IMR-90 (cell line): ENCODE data around the gene CNNM2. TPM values are rescaled to one million over a fixed set of nuclear protein-coding genes. Genes with fewer than 3 reads are reported as not detected.

Source experiments
- ATAC-seq: fragments of 200-7000 bp; cut with Tn5 transposase; 2 replicates; pipeline ENCODE4 v1.9.1; 2020; ENCODE audit warnings: low read depth, mild to moderate bottlenecking, moderate library complexity
- BruUV-seq: library from RNA; stranded (reverse); fragments of 400-500 nt; replicated peaks from 2 replicates; lab custom pipeline; 2021; lab: Mats Ljungman, UMichigan
- CTCF ChIA-PET: fragments of 300-600 bp; formaldehyde crosslinking; extraction: SDS; loops from one replicate; lab custom pipeline; 2021; ENCODE audit warnings: antibody characterized with exemption; lab: Yijun Ruan, JAX
- POLR2A ChIA-PET: fragments of 300-600 bp; sonication (Branson Sonifier 250); formaldehyde crosslinking; loops from one replicate; lab custom pipeline; 2022; ENCODE audit warnings: antibody characterized with exemption; ENCODE audit not compliant: unreplicated experiment; lab: Charles Lee
- DNase-seq: peaks from one replicate; pipeline ENCODE4 v3.0.0; 2013
- H2AFZ ChIP-seq: replicated peaks from 2 replicates; pipeline ENCODE3; 2013; ENCODE audit warnings: low read length, mild to moderate bottlenecking; ENCODE audit not compliant: poor library complexity
- H2AK5ac ChIP-seq: 2 replicates; pipeline ENCODE4 v1.6.1; 2013; ENCODE audit warnings: low read depth, low read length, inconsistent platforms
- H2AK9ac ChIP-seq: replicated peaks from 2 replicates; pipeline ENCODE3; 2013; ENCODE audit warnings: mild to moderate bottlenecking, low read depth, low read length, moderate library complexity; ENCODE audit not compliant: poor library complexity
- H2BK120ac ChIP-seq: 2 replicates; pipeline ENCODE4 v1.6.1; 2013; ENCODE audit warnings: low read depth, low read length, inconsistent platforms
- H2BK15ac ChIP-seq: 3 replicates; pipeline ENCODE4 v1.6.1; 2013; ENCODE audit warnings: low read depth, low read length, inconsistent platforms
- H2BK20ac ChIP-seq: 2 replicates; pipeline ENCODE4 v1.6.1; 2013; ENCODE audit warnings: low read depth, mild to moderate bottlenecking, inconsistent platforms, low read length, moderate library complexity
- H2BK5ac ChIP-seq: 2 replicates; pipeline ENCODE4 v1.6.1; 2013; ENCODE audit warnings: mild to moderate bottlenecking, low read depth, low read length, inconsistent platforms; ENCODE audit not compliant: poor library complexity, severe bottlenecking
- H3K14ac ChIP-seq: replicated peaks from 2 replicates; pipeline ENCODE4 v1.6.1; 2013; ENCODE audit warnings: low read depth, low read length, inconsistent platforms
- H3K18ac ChIP-seq: 2 replicates; pipeline ENCODE4 v1.6.1; 2013; ENCODE audit warnings: low read depth, low read length, control low read depth
- H3K23ac ChIP-seq: 2 replicates; pipeline ENCODE4 v1.6.1; 2013; ENCODE audit warnings: low read depth, low read length, inconsistent platforms
- H3K27ac ChIP-seq: 2 replicates; pipeline ENCODE4 v1.5.1; 2013; ENCODE audit warnings: mild to moderate bottlenecking, control low read depth, low read length; ENCODE audit not compliant: insufficient read depth
- H3K27me3 ChIP-seq: 2 replicates; pipeline ENCODE4 v1.6.1; 2013; ENCODE audit warnings: low read length; ENCODE audit not compliant: control insufficient read depth, insufficient read depth
- H3K36me3 ChIP-seq: 2 replicates; pipeline ENCODE4 v1.6.1; 2013; ENCODE audit warnings: low read length, mixed read lengths; ENCODE audit not compliant: control insufficient read depth, insufficient read depth
- H3K4ac ChIP-seq: 2 replicates; pipeline ENCODE4 v1.6.1; 2013; ENCODE audit warnings: low read depth, low read length, inconsistent platforms
- H3K4me1 ChIP-seq: 2 replicates; pipeline ENCODE4 v1.6.1; 2013; ENCODE audit warnings: low read length, mixed read lengths; ENCODE audit not compliant: control insufficient read depth, insufficient read depth
- H3K4me2 ChIP-seq: 2 replicates; pipeline ENCODE4 v1.6.1; 2013; ENCODE audit warnings: low read depth, mild to moderate bottlenecking, control low read depth, low read length, moderate library complexity
- H3K4me3 ChIP-seq: 2 replicates; pipeline ENCODE4 v1.5.1; 2013; ENCODE audit warnings: low read depth, mild to moderate bottlenecking, control low read depth, low read length, moderate library complexity; ENCODE audit not compliant: insufficient read depth
- H3K56ac ChIP-seq: 2 replicates; pipeline ENCODE4 v1.6.1; 2013; ENCODE audit warnings: low read length, inconsistent platforms; ENCODE audit not compliant: insufficient read depth; ENCODE audit errors: extremely low read depth
- H3K79me1 ChIP-seq, 2 experiments: 2 replicates each; pipeline ENCODE4 v1.6.1; 2013; ENCODE audit warnings: low read length in 2 of 2, inconsistent platforms in 1 of 2, low read depth in 1 of 2
- H3K9ac ChIP-seq: 2 replicates; pipeline ENCODE4 v1.6.1; 2013; ENCODE audit warnings: low read depth, low read length, control low read depth
- H3K9me1 ChIP-seq: 2 replicates; pipeline ENCODE4 v1.6.1; 2013; ENCODE audit warnings: low read length, inconsistent platforms; ENCODE audit not compliant: insufficient read depth
- H3K9me3 ChIP-seq: 2 replicates; pipeline ENCODE4 v1.6.1; 2013; ENCODE audit warnings: low read length; ENCODE audit not compliant: control insufficient read depth, insufficient read depth
- H4K20me1 ChIP-seq: 2 replicates; pipeline ENCODE4 v1.6.1; 2013; ENCODE audit warnings: low read length, inconsistent platforms; ENCODE audit not compliant: insufficient read depth
- H4K5ac ChIP-seq: 2 replicates; pipeline ENCODE4 v1.6.1; 2013; ENCODE audit warnings: mild to moderate bottlenecking, low read depth, low read length, control low read depth
- H4K8ac ChIP-seq, 2 experiments: 2 replicates each; pipeline ENCODE4 v1.6.1; 2013; ENCODE audit warnings: low read depth in 2 of 2, low read length in 2 of 2, control low read depth in 1 of 2, inconsistent platforms in 1 of 2
- H4K91ac ChIP-seq: 2 replicates; pipeline ENCODE4 v1.6.1; 2013; ENCODE audit warnings: low read depth, low read length, inconsistent platforms; ENCODE audit not compliant: insufficient read depth
- CTCF ChIP-seq: conservative IDR thresholded peaks from 2 replicates; pipeline ENCODE4 v1.5.1; 2012; ENCODE audit warnings: mild to moderate bottlenecking, low read depth, low read length, improper control_type of control experiment
- MAFK ChIP-seq: IDR thresholded peaks from 2 replicates; pipeline ENCODE4 v1.6.1; 2012; ENCODE audit warnings: low read depth, low read length, improper control_type of control experiment
- NFE2L2 ChIP-seq: fragments of 150-350 bp; IDR thresholded peaks from 2 replicates; pipeline ENCODE4 v1.6.1; 2016; ENCODE audit warnings: low read depth, mild to moderate bottlenecking, low read length
- RAD21 ChIP-seq: IDR thresholded peaks from 2 replicates; pipeline ENCODE4 v1.6.1; 2012; ENCODE audit warnings: low read length, improper control_type of control experiment
- RFX5 ChIP-seq: IDR thresholded peaks from 2 replicates; pipeline ENCODE4 v1.8.0; 2012; ENCODE audit warnings: low read depth, mild to moderate bottlenecking, low read length, moderate library complexity
- SMC3 ChIP-seq: fragments of 150-350 bp; IDR thresholded peaks from 2 replicates; pipeline ENCODE4 v1.6.1; 2016; ENCODE audit warnings: low read depth, mild to moderate bottlenecking, antibody characterized with exemption, low read length, moderate library complexity
- USF2 ChIP-seq: fragments of 150-350 bp; IDR thresholded peaks from 2 replicates; pipeline ENCODE4 v1.6.1; 2017; ENCODE audit warnings: mild to moderate bottlenecking, antibody characterized with exemption, low read length, low read depth
- WGBS, 2 experiments: methylation state at CpG; one replicate each; pipeline versions ENCODE4 v1.1.5 to v1.1.7; 2013; ENCODE audit warnings: missing lambda C conversion rate in 2 of 2; ENCODE audit not compliant: insufficient read length in 1 of 2; ENCODE audit errors: extremely low coverage in 2 of 2; 5-methylcytosine and 5-hydroxymethylcytosine counted together
- dilution Hi-C: fragments of 300-500 bp; cut with HindIII; formaldehyde crosslinking; loops from one replicate; pipeline ENCODE4 v1.14.3; 2018; ENCODE audit warnings: low sequenced_read_pairs; ENCODE audit not compliant: unreplicated experiment
- in situ Hi-C: fragments of 300-500 bp; cut with MboI; formaldehyde crosslinking; loops from 3 replicates; pipeline ENCODE4 v1.14.3; 2019; ENCODE audit warnings: low sequenced_read_pairs, inconsistent platforms, mixed read lengths
- intact Hi-C: fragments of 100-400 bp; cut with micrococcal nuclease; formaldehyde crosslinking; loops from 2 replicates; pipeline ENCODE4 v1.10.0; 2022
- polyA plus RNA-seq, 3 experiments: library from polyadenylated mRNA; depleted of rRNA; stranded (reverse); fragments of >200 nt; gene quantifications; 2 replicates each; pipeline ENCODE4 v1.2.3, GENCODE V29; 2012; ENCODE audit warnings: low replicate concordance in 1 of 3
- total RNA-seq: library from RNA; depleted of rRNA; stranded (reverse); fragments of >200 nt; gene quantifications from 2 replicates; pipeline ENCODE4 v1.2.3, GENCODE V29; 2012

The CNNM2 gene
- total and polyA plus RNA-seq, 2 of the 4 experiments (the other 2 are of a cell fraction) = 4.7 to 5.6 TPM

GRCh38 chr10:103067956-103068355 lies 149.9 kb downstream of the CNNM2 start:
- intact Hi-C loops = loop anchor here (2.0 kb wide), 1 partner anchor 233 kb away; no protein-coding TSS in a partner anchor
- no peaks in the 10 kb centered on the region for H3K27me3 ChIP-seq
- H3K9me3 ChIP-seq = no peaks in the 10 kb centered on the region
- ATAC-seq (peak; percentile 52), DNase-seq (peak; percentile 52)
- H3K4me1 ChIP-seq = peaks cover 7% of the 10 kb centered on the region; the same call in 1 of the 2 replicates
- H4K8ac ChIP-seq = no peak overlapping the region; a peak in 1 of 4 replicates
- H4K5ac ChIP-seq = no peak overlapping the region
- ChIA-PET POLR2A (no interaction called here), CTCF (interaction anchor here (1.0 to 1.3 kb wide), 2 partner anchors 151 to 176 kb away, joined by 3 read pairs; no protein-coding TSS in a partner anchor)
- 0 out of 2 replicates have a peak, but pooled peaks cover 5% of the 10 kb centered on the region for H4K20me1 ChIP-seq
- no peak overlapping the region for H2AFZ ChIP-seq
- no peak overlapping the region for H3K14ac ChIP-seq
- H3K79me1 ChIP-seq = peaks cover 8 to 40% of the 10 kb centered on the region in 2 experiments; a peak in 3 of 4 replicates
- dilution Hi-C loops = no loop called here
- H3K9me1 ChIP-seq = peaks cover 5% of the 10 kb centered on the region; the same call in 1 of the 2 replicates
- H3K18ac ChIP-seq = no peak overlapping the region
- H3K27ac ChIP-seq = no peak overlapping the region
- no TSS peak for BruUV-seq
- peaks cover 19% of the 10 kb centered on the region for H3K36me3 ChIP-seq
- H2AK5ac ChIP-seq = no peak overlapping the region
- 83% methylated on average over 2 of the region's 6 CpGs; no CpG with 5 or more reads in 1 of the 2 experiments for WGBS, 2 experiments
- in situ Hi-C loops = loop anchor here (10.0 kb wide), 1 partner anchor 333 kb away; no protein-coding TSS in a partner anchor
- H3K4ac ChIP-seq = no peak overlapping the region
- H2AK9ac ChIP-seq = no peak overlapping the region
- no peak overlapping the region for H2BK15ac ChIP-seq
- no peak overlapping the region for H2BK20ac ChIP-seq
- peak overlapping the region; percentile 30; the same call in 1 of the 2 replicates for H2BK120ac ChIP-seq
- H2BK5ac ChIP-seq = peak overlapping the region; percentile 13
- H3K9ac ChIP-seq = no peak overlapping the region
- no peak overlapping the region for H3K56ac ChIP-seq
- no peak overlapping the region for H3K4me2 ChIP-seq
- no peak overlapping the region for H4K91ac ChIP-seq
- H3K4me3 ChIP-seq = no peak overlapping the region
- TF ChIP-seq CTCF (peak; percentile 37), SMC3 (peak; percentile 42), USF2 (no peak), RAD21 (peak; percentile 46), MAFK (no peak), NFE2L2 (no peak), RFX5 (no peak)
- H3K23ac ChIP-seq = no peak overlapping the region
